ENCODE measurements around the gene SQOR. TPM values are rescaled to one million over a fixed set of nuclear protein-coding genes. Genes with fewer than 3 reads are reported as not detected.
A peak's percentile ranks its signal among the peaks of the same experiment; 100 is the strongest.

Gene SQOR
- total RNA-seq, 1 donor from 2014 or later = 310 TPM

DNA sequence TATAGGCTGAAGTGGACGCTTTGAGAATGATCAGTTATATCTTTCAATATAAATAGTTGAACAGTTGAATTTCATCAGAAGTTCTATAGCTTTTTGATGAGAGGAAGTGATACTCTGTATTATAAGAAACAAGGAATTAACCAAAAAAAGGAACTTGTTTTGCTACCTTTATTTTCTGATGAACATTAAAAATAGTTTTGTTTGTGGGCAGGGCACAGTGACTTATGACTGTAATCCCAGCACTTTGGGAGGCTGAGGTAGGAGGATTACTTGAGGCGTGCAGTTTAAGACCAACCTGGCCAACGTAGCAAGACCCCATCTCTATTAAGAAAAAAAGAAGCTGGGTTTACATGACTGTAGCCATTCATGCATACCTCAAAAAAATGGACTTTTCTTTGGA is 30.9 kb upstream of the SQOR start:
- H3K36me3 ChIP-seq (ENCODE audit: control insufficient read depth, insufficient read depth, low read length) = peaks cover 2% of the 10 kb centered on the region
- H3K27me3 ChIP-seq (ENCODE audit: control insufficient read depth, insufficient read depth, low read length) = no peaks in the 10 kb centered on the region
- no peak overlapping the region for H3K4me3 ChIP-seq (ENCODE audit: low read depth, low read length)
- TF ChIP-seq, protein P1, sequence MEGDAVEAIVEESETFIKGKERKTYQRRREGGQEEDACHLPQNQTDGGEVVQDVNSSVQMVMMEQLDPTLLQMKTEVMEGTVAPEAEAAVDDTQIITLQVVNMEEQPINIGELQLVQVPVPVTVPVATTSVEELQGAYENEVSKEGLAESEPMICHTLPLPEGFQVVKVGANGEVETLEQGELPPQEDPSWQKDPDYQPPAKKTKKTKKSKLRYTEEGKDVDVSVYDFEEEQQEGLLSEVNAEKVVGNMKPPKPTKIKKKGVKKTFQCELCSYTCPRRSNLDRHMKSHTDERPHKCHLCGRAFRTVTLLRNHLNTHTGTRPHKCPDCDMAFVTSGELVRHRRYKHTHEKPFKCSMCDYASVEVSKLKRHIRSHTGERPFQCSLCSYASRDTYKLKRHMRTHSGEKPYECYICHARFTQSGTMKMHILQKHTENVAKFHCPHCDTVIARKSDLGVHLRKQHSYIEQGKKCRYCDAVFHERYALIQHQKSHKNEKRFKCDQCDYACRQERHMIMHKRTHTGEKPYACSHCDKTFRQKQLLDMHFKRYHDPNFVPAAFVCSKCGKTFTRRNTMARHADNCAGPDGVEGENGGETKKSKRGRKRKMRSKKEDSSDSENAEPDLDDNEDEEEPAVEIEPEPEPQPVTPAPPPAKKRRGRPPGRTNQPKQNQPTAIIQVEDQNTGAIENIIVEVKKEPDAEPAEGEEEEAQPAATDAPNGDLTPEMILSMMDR (IDR thresholded peaks at IDR 0.05; ENCODE audit: insufficient read depth, low read length, severe bottlenecking) = no peak
- FAIRE-seq = no peak
- no peak for DNase-seq (ENCODE audit: low read depth)

DNA sequence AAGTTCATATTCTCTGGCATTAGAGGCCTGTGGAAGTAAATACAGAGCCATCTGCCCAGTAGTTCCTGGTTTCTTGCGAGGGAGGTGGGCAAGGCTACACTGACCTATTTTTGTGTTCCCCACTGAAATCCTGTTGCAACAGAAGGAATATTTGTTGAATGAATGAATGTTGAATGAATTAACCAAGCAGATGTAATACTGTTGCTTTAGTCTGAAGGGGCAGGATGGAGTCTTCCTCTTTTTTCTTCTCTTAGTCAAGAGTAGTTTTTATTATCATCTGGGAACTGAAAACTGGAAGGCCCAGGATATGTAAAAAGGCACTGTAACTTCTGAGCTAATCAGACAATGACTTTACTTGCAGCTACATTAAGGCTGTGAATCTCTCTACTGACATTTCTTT is 30.5 kb upstream of the SQOR start:
- H3K36me3 ChIP-seq (ENCODE audit: control insufficient read depth, insufficient read depth, low read length) = peaks cover 2% of the 10 kb centered on the region
- DNase-seq (ENCODE audit: low read depth) (no peak), FAIRE-seq (no peak)
- TF ChIP-seq, protein P1 (IDR thresholded peaks at IDR 0.05; ENCODE audit: insufficient read depth, low read length, severe bottlenecking) = no peak
- H3K4me3 ChIP-seq (ENCODE audit: low read depth, low read length) = no peak overlapping the region
- H3K27me3 ChIP-seq (ENCODE audit: control insufficient read depth, insufficient read depth, low read length) = no peaks in the 10 kb centered on the region

DNA sequence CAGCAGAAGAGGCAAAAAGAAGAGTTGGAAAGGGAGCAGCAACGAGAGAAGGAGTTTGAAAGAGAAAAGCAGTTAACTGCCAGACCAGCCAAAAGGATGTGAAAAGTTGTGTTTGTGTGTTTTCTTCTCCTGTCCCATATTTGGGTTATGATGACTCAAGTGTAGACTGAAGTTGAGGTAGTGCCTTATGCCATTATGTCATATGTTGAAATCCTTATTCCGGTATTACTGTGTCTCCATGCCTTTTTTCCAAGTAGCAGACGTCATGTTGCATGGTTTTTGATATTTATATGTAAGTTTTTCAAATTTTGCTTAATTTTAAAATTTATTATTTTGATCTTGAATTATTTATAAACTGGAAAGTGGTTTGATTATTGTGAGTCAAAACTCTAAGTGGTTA is 28.4 kb upstream of the SQOR start:
- TF ChIP-seq, protein P1 (IDR thresholded peaks at IDR 0.05; ENCODE audit: insufficient read depth, low read length, severe bottlenecking) = no peak
- Histone ChIP-seq H3K27me3 (ENCODE audit: control insufficient read depth, insufficient read depth, low read length) (no peaks in the 10 kb centered on the region), H3K4me3 (ENCODE audit: low read depth, low read length) (no peak overlapping the region), H3K36me3 (ENCODE audit: control insufficient read depth, insufficient read depth, low read length) (peaks cover 2% of the 10 kb centered on the region)
- no peak for FAIRE-seq
- DNase-seq (ENCODE audit: low read depth) = no peak

DNA sequence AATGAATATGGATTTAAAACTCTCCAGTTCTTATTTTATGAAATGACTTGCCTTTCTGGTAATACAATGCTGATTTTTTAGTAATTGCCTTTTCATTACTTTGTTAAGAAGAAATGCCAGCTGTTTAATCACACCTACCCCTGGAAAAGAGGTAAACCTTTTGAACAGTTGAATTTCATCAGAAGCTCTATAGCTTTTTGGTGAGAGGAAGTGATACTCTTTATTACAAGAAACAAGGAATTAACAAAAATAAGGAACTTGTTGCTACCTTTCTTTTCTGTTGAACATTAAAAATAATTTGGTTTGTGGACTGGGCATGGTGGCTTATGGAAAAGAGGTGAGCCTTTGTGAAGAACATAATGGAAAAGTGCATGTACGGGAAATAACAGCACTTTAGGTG is 28.0 kb upstream of the SQOR start:
- Histone ChIP-seq H3K4me3 (ENCODE audit: low read depth, low read length) (no peak overlapping the region), H3K36me3 (ENCODE audit: control insufficient read depth, insufficient read depth, low read length) (peaks cover 2% of the 10 kb centered on the region), H3K27me3 (ENCODE audit: control insufficient read depth, insufficient read depth, low read length) (no peaks in the 10 kb centered on the region)
- TF ChIP-seq, protein P1 (IDR thresholded peaks at IDR 0.05; ENCODE audit: insufficient read depth, low read length, severe bottlenecking) = no peak
- DNase-seq (ENCODE audit: low read depth) (no peak), FAIRE-seq (no peak)

DNA sequence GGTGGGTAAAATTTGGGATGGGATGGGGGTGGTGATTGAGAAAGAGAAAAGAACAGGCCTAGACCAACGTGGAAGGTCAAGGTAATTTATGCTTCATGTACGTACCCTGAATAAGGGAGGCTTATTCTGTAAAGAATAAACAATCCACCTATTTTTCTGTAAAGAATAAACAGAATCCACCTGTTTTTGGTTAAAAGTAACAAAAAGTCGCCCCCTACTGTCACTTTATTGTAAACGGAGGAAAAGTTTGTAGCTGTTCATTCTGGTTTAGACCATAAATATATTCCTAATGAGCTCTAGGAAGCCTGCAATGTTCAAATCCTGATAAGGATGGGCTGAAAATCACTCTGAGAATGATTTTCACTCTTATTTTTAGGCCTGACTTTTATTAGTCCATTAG is 23.5 kb upstream of the SQOR start:
- H3K36me3 ChIP-seq (ENCODE audit: control insufficient read depth, insufficient read depth, low read length) = peaks cover under 1% of the 10 kb centered on the region
- no peak for DNase-seq (ENCODE audit: low read depth)
- TF ChIP-seq, protein P1 (IDR thresholded peaks at IDR 0.05; ENCODE audit: insufficient read depth, low read length, severe bottlenecking) = peak; percentile 32
- no peak for FAIRE-seq
- no peak overlapping the region for H3K4me3 ChIP-seq (ENCODE audit: low read depth, low read length)
- H3K27me3 ChIP-seq (ENCODE audit: control insufficient read depth, insufficient read depth, low read length) = no peaks in the 10 kb centered on the region

DNA sequence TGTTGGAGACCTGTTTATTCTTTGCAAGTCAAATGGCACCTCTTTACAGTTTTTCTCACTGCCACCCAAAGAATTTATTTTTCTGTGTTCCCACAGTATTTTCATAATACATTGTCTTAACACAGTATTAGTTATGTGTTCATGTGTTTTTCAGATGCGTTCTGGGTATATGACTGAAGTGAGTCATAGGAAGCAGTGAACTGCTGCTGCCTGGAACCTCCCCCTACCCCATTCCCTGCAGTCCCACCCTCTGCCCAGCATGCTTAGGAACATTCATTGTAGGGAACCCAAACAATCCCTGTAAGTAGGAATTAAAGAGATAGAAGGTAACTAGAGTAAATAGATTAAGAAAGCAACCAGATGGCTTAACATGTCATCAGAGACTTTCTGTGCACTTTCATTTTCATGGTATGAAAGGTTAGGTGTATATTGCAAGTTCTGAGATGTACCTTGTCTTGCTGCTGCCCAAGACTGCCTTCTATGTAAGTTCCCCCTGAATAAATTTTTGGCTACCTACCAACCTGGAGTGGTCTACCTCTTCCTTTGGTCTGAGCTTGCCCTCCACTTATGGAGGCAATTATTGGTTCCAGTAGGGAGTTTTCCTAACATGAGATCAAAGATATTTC is 21.9 kb upstream of the SQOR start:
- Histone ChIP-seq H3K27me3 (ENCODE audit: control insufficient read depth, insufficient read depth, low read length) (no peaks in the 10 kb centered on the region), H3K4me3 (ENCODE audit: low read depth, low read length) (no peak overlapping the region), H3K36me3 (ENCODE audit: control insufficient read depth, insufficient read depth, low read length) (no peaks in the 10 kb centered on the region)
- FAIRE-seq = no peak
- TF ChIP-seq, protein P1 (IDR thresholded peaks at IDR 0.05; ENCODE audit: insufficient read depth, low read length, severe bottlenecking) = no peak
- DNase-seq (ENCODE audit: low read depth) = peak; percentile 46

Data from bronchial epithelial cell (primary cell).